Measurements from ENCODE around the gene PYGB.
"Not testable (repeated sequence)": the region's sequence is repeated elsewhere in the genome, so short reads cannot be mapped to it uniquely, and the experiment has no call there.

The PYGB gene

DNA sequence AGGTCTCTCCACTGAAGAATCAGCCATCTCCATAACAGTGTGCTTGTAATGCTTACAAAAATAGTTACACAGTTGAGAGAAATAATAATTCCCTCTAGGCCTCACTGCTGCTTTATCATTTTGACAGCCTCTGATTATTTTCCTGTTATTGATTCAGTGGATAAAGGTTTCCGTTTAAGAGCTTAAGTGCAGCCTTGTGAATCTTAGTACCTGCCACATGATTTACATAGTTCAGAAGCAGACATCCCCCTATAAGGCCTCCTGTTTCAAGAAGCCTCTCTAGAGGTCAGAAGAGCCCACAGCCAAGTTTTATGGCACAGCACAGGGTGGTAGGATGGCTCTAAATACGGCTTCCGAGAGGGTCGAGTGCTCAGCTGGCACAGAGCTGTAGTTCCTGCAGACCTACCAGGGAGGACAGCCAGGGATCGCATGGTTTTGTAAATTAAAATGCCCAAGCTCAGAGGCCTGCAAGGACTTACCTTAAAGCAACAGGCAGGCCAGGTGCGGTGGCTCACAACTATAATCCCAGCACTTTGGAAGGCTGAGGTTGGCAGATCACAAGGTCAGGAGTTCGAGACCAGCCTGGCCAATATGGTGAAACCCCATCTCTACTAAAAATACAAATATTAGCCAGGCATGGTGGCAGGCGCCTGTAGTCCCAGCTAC, 17.6 kb upstream of the PYGB start:
- FAIRE-seq, result no peak

DNA sequence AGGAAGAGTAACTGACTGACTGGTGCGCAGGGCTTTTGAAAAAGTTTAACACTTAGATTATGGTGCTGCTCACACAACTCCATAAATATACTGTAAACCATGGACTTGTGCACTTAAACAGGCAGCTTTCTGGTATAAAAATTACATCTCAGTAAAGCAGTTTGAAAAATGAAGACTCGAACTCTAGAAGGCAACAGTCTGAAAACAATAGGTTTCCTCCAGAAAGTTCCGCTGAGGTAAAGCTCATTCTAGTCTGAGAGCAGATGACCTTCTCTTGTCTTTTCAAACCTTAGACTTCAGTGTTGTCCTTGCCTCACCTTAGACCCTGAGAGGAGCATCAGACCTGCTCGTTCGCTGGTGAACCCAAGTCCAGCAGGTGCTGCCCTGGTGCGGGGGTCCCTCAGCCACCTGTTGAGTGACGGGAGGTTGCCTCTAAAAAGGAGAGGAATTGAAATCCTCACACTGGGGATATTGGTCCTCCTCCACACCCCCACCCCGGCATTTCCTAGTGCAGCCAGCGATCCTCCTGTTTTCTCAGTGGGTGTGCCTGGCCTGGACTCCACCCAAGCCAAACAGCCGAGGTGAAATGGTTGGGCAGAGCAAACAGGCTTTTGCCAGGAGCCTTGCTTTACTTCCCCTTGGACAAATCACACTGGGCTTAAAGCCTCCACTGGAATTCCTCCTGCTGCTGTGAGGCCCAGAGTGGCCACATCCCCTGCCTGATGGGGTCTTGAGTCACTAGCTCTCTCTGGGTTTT, 14.7 kb upstream of the PYGB start:
- FAIRE-seq, result no peak

DNA sequence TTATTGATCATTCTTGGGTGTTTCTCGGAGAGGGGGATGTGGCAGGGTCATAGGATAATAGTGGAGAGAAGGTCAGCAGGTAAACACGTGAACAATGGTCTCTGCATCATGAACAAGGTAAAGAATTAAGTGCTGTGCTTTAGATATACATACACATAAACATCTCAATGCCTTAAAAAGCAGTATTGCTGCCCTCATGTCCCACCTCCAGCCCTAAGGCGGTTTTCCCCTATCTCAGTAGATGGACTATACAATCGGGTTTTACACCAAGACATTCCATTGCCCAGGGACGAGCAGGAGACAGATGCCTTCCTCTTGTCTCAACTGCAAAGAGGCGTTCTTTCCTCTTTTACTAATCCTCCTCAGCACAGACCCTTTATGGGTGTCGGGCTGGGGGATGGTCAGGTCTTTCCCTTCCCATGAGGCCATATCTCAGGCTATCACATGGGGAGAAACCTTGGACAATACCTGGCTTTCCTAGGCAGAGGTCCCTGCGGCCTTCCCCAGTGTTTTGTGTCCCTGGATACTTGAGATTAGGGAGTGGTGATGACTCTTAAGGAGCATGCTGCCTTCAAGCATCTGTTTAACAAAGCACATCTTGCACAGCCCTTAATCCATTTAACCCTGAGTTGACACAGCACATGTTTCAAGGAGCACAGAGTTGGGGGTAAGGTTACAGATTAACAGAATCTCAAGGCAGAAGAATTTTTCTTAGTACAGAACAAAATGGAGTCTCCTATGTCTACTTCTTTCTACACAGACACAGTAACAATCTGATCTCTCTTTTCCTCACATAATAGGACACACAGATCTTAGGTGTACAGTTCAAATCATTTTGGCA, 13.7 kb upstream of the PYGB start:
- FAIRE-seq, result not testable (repeated sequence)

DNA sequence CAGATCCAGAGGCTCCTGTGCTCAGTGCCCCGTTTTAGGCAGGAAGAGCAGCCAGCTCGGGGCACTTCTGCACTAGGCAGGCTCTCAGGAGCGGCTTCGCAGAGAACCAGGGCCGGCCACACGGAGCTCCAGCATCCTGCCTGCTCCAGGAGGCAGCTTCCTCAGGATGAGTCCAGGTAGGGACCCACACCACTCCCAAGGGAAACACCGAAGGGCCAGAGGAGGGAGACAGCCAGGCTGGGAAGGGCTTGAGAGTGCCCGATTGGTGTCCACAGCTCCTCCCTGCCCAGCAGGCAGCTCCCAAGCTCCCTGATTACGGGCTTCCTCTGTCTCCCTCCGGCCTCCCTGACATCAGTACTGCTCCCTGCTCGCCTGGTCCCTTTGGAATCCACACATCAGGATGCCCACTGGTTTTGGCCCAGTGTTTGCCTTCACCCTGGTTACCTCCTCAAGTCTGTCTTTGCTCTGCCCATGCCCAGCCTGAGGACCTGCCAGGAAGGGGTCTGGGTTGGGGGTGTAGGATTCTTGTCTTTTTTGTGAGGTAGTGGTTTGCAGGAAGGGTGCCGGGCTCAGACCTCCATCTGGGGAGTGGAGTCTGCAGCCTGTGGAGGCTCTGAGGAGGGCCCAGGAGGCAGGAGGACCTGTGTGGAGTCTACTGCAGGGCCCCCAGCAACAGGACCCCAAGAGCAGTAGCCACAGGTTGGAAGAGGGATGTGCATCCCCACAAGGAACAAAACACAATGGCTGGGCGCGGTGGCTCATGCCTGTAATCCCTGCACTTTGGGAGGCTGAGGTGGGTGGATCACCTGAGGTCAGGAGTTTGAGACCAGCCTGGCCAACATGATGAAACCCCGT, 11.2 kb upstream of the PYGB start:
- FAIRE-seq, result no peak

DNA sequence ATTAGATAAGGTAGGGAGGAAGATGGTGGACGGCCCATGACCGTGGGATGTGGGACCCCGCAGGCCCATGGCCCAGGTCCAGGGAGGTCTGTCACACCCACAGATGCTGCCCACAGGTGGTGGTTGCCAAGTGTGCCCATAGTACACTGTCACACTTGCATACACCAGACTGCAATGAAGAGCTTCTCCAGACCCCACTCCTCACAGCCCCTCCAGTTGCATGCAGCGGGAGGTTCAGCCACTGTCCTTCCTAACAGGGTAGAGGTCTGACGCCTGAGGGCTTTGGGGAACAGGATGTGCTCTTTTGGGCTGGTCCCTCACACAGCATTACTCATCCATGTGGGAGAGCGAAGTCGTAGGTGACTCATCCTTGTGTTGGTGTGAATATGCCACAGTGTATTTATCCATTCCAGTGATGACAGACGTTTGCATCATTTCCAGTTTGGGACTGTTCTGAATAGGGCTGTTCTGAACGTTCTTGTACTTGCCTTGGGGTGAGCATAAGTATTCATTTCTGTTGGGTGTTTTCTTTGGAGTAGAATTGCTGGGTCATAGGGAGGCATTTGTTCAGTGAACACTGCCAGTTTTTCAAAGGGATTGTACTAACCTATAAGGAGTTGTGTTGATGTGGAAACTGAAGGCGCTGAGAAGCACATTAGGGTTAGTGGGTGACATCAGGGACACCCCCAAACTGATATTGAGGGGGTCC, 10.1 kb upstream of the PYGB start:
- FAIRE-seq, result no peak

DNA sequence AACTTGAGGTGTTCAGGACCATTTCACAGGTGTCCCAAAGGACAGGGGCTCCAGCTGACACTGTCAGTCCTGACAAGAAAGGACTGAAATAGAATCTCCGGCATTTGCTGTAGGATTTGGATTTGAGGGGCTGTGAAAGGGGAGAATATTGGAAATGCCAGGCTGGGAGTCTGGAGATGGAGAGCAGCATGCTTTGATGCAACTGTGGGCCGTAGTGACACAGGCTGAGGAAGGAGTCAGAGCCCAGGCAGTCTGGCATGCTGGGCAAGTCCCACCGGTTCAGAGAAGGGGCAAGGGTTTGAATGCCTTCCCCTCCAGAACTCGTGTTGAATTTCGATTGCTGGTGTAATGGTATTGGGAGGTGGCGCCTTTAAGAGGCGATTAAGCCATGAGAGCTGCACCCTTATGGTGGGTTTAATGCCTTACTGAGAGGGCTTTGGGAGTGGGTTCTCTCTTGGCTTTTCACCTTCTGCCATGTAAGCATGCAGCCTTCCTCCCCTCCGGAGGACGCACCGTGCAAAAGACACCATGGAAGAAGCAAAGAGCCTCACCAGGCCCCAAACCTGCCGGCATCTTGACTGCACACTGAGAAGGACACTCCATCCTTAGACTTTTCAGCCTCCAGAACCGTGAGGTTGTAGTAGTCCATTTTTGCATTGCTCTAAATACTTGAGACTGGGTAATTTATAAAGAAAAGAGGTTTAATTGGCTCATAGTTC, 9.4 kb upstream of the PYGB start:
- FAIRE-seq, result no peak

DNA sequence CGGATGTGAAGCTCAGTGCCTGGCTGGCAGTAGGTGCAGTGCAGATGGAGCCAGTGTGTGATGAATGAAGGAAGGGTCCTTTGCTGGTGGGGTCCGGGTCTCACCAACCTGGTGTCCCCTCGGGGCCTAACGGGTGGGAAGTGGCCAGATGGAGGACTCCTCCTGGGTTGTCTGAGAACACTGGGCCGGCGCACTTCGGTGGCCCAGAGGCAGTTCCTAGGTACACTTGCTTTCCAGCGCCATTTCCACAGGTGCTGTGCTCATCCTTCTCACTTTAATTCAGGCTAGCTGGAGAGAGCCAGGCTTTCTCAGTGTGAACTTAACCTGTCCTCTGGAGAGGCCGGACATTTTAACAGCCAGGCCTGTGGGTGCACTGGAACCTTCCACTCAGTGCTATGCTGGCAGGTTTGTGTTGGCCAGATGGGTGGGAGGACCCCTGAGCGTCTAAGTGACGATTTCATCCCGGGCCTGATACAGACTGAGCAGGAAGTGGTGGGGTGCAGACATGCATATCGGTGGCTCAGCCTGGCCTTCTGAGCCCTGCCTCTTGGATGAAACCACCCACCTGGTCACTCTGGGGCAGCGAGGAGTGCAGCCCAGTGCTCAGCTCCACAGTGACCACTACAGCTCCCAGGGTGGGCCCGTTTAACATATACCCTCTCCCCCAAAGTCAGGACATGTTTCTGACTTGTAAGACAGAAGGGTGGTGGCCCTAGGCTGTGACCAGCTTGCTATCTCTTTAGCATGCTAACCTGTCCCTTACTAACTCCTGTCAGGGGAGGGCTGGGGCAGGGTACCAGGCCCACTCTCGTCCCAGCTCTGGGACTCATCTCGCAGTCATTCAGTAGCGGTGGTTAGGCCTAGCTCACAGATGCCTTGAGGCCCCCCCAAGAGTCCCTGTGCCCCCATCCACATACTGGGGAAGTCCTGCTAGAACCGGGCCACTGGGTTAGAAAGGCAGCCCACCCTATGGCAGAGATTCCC, 8.2 kb upstream of the PYGB start:
- FAIRE-seq, result no peak

DNA sequence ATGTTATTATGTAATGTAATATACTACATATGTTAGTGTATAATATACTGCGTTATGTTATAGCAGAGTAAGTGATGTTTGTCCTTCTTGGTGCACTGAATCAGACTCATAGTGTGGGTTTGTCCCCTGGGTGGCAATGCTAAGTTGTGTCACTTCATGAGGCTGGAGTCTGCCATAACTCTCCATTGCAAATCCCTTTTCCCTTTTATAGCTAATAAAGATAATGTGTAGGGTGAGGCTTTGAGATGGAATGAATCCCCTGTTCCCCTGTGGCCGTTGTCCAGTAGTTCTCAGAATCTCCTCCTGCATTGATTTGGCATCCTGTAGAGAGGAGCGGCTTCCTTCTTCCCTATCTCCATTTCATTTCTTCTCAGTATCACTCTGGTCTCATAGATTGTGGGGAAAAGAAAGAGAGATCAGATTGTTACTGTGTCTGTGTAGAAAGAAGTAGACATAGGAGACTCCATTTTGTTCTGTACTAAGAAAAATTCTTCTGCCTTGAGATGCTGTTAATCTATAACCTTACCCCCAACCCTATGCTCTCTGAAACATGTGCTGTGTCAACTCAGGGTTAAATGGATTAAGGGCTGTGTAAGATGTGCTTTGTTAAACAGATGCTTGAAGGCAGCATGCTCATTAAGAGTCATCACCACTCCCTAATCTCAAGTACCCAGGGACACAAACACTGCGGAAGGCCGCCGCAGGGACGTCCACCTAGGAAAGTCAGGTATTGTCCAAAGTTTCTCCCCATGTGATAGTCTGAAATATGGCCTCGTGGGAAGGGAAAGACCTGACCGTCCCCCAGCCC, 6.8 kb upstream of the PYGB start:
- not testable (repeated sequence) for FAIRE-seq

DNA sequence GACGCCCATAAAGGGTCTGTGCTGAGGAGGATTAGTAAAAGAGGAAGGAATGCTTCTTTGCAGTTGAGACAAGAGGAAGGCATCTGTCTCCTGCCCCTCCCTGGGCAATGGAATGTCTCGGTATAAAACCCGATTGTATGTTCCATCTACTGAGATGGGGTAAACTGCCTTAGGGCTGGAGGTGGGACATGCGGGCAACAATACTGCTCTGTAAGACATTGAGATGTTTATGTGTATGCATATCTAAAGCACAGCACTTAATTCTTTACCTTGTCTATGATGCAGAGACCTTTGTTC, 6.3 kb upstream of the PYGB start:
- not testable (repeated sequence) for FAIRE-seq

DNA sequence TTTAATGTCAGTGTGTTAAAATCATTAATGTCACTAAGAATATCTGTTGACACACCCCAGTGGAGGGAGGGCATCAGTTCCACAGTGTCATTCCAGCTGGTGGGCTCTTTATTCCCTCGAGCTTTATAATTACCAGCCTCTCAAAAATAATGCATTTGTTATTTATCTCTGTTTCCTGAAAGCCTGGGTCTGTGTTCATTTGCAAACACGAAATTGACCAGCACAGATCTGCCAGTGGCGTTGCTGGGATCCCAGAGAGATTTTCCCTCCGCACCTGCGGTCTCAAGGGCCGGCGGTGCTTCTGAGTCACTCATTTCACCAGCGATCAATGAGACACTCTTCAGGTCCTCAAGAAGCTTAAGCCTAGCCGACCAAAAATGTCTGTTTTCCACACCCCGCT, 5.7 kb upstream of the PYGB start:
- FAIRE-seq, result peak; percentile 89

DNA sequence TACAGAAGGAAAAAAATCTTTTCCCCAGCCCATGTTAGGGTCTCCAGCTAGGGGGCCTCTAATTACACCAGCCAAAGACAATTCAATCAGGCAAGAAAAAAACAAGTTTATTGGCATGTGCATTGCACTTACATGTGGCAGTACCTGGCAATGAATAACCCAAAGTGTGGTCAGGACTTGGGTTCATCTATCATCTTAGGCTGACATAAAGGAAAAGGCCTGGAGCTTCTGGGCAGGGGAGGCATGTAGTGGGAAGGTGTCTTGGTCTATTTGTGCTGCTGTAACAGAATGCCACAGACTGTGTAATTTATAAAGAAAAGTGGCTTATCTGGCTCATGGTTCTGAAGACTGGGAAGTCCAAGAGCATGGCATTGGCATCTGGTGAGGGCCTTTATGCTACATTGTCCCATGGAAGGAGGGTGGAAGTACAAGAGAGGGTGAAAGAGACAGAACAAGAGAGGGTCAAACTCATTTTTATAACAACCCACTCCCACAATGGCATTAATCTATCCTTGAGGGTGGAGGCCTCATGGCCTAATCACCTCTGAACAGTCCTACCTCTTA, 4.4 kb upstream of the PYGB start:
- no peak for FAIRE-seq

DNA sequence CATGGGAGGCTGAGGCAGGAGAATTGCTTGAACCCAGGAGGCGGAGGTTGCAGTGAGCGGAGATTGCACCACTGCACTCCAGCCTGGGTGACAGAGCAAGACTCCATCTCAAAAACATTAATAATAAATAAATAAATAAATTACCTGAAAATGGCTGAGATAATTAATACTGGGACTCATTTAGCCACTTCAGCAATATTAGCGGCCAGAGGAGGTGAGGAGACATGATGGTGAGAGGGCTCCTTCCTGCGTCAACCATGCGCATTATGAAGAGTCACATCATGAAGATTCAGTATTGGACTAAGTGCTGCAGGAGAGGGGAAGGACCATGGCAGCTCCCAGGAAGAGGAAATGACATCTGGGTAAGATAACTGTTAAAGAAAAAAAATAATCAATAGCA, 2.9 kb upstream of the PYGB start:
- no peak for FAIRE-seq

DNA sequence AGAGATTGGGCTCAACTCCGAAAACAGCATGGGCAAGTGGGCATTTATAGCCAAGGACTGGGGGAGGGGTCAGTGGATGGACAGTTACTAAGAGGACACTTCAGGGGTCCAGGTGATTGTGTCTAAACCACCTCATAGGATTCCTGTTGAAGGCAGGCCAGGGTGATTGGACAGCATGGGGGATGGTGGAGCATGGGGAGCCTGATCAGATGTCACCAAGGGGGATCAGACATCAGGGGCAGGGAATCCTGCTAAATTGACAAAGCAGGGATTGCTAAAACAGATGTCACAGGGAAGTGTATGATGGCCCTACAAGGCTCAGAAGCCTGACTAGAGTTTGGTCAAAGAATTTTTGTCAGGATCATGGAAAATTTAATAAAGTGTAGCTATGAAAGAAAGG, 2.4 kb upstream of the PYGB start:
- FAIRE-seq, result no peak

DNA sequence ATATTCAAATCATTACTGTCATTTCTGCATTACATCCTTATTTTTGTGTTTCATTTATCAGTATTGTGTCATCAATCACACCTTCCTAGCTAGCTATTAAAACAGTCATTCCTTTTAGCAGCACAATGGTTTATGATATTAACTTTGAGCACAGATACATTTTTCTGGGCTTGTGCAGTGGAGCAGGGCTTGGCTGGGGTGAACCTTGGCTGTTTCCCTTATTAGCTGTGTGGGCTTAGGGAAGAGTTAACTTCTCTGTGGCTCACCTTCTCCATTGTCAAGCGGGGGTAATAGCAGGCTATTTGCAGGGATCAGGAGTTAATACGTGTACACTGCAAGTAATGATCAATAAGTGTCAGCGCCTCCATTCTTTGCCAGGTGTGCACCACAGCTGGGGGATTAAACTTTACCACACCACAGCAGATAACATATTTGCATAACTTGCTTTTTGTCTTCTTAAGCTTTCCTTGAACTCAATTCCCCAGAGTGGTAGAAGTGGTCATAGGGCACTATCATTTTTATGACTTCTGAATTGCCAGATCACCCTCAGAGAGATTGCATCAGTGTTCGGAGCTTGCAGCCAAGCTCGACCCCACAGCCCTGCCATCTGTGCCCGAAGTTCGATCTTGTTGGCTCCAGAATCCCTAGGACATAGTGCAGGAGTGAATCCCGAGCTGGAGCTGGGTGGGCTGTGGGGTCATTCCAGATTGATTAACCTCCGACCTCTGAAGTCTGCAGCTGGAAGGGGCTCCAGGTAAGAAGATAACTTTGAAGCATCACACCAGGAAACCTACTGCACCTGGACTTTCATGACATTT, 1.5 kb upstream of the PYGB start:
- no peak for FAIRE-seq

DNA sequence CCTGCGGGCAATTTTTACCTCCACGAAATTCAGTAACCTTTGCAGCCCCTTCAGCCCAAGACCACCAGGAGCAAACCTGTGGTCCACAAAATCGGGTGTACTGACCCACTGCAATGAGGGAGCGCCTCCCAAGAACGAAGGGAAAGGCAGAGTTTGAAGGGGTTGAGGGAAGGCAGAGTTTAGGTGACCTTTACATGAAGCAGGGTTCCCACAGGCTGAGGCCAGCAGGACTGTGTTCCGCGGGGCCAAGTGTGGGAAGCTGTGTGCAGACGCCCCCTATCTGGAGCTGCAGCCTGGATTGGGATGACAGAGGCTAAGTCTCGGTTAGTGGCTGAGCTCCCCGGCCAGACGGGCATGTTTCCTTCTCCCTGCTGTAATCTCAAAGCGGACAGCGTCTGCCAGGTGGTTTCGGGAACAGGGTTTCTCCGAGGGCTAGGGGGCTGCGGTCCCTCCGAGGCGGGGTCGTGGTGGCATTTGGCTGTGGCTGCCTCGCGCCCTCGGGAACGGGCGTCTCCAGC, 826 bp upstream of the PYGB start:
- no peak for FAIRE-seq

DNA sequence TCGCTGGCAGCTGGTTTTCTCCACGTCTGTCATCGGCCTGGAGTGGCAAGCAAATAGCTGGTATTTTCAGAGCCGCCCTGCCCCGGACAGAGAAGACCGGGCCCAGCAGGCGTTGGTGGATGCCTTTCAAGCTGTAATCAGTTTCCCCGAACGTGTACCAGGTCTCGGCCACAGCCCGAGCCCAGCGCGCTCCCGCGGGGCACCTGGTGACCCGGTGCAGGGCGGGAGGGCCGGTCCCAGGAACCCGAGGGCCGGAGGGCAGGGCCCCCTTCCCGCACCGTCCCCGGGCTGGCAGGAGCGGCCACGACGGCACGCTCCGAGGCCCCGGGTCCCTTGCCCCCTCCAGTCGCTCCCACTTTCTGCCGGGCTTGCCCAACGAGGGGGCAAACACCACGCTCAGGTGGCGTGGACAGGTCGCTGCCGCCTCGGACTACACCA, 348 bp upstream of the PYGB start:
- FAIRE-seq, result no peak

DNA sequence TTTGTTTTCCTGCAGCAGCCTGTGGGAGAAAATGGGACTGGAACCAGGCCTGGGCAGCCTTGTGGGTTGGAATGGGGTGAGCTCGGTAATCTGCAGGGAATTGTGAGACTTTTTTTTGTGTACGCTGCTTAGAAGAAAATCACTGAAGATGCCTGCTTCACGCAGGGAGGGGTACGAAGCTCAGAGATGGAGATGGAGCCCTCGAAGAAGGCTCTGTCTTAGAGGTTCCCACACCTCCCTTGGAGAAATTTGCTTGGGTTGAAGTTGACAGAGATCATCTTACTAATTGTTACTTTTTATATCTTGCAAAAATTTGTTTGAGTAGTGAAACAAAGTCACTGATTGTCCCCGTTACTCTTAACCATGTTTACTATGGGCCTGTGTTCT, 894 bp downstream of the PYGB start:
- no peak for FAIRE-seq

Data from islet of Langerhans (tissue), 1 donor.